Osteocyte (in vitro differentiated cells): ENCODE measurements around the gene TIE1. TPM values are rescaled to one million over a fixed set of nuclear protein-coding genes. Genes with fewer than 3 reads are reported as not detected.

Experiments
- DNase-seq: peaks from one replicate; pipeline ENCODE4 v3.0.0; 2021; ENCODE audit warnings: mixed read lengths; ENCODE audit not compliant: unreplicated experiment; ENCODE audit errors: extremely low spot score
- H3K27ac Mint-ChIP-seq: one replicate; pipeline ENCODE4 v1.8.0; 2021; ENCODE audit warnings: mild to moderate bottlenecking, mixed read lengths; ENCODE audit not compliant: unreplicated experiment
- H3K27me3 Mint-ChIP-seq: one replicate; pipeline ENCODE4 v1.8.0; 2021; ENCODE audit warnings: mixed read lengths; ENCODE audit not compliant: unreplicated experiment
- H3K36me3 Mint-ChIP-seq: one replicate; pipeline ENCODE4 v1.8.0; 2021; ENCODE audit warnings: mixed read lengths; ENCODE audit not compliant: unreplicated experiment
- H3K4me1 Mint-ChIP-seq: one replicate; pipeline ENCODE4 v1.8.0; 2021; ENCODE audit warnings: mixed read lengths; ENCODE audit not compliant: unreplicated experiment
- H3K4me3 Mint-ChIP-seq: one replicate; pipeline ENCODE4 v1.8.0; 2021; ENCODE audit warnings: mild to moderate bottlenecking, moderate library complexity, mixed read lengths; ENCODE audit not compliant: unreplicated experiment
- H3K9me3 Mint-ChIP-seq: one replicate; pipeline ENCODE4 v1.8.0; 2021; ENCODE audit warnings: mixed read lengths; ENCODE audit not compliant: unreplicated experiment
- total RNA-seq: library from RNA; stranded (reverse); gene quantifications from 2 replicates; pipeline ENCODE4 v1.2.1, GENCODE V29; 2021
- TF ChIP-seq, protein P1 (sequence below): fragments of 200-600 bp; sonication (generic); IDR thresholded peaks from 2 replicates; pipeline ENCODE4 v1.5.0; 2021; ENCODE audit warnings: antibody characterized with exemption, mild to moderate bottlenecking, moderate library complexity

Gene TIE1
- total RNA-seq, 1 donor from 2014 or later: not detected

DNA sequence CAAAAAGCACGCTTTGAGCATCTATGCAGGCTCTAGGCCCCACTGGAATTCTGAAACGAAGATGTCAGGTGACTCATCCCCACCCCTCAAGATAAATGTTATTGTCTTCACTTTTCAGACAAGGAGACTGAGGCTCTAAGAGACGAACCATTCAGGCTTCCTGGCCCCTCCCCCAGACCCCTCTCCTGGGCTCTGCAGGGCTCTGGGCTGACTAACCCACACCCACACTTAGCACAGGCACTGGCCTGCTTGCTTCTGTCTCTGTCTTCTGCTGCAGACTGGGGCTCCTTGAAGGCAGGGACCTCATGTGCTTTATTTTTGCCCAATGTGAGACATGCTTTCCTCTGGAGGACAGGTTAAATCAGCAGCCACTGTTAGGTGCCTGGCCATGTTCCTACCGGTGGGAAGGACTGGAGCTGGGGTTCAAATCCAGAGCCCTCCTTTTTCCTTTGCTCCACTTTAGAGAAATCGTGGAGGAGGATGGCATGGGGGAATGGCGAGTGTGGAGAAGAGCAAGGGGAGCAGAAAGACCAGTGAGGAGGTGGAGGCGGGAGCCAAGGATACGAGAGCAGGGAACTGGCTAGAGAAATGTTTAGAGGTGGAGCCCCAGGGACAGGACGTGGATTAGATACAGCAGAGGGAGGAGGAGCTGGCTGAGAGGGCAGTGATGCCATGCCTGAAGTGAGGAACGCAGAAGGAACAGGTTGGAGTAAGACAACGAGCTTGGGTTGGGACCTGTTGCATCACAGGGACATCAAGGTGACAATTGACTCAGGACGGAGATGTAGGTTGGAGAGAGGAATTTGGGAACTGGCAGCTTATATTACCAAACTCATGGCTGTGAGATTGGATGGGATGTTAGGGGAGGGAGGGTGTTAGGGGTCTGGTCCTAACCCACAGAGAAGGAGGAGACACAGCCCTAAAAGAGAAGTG, 29.3 kb upstream of the TIE1 start:
- Mint-ChIP-seq H3K27ac (no peak overlapping the region), H3K27me3 (peaks cover 7% of the 10 kb centered on the region), H3K4me3 (no peak overlapping the region), H3K36me3 (no peaks in the 10 kb centered on the region), H3K9me3 (no peaks in the 10 kb centered on the region), H3K4me1 (peaks cover 15% of the 10 kb centered on the region)
- DNase-seq: no peak
- TF ChIP-seq, protein P1, sequence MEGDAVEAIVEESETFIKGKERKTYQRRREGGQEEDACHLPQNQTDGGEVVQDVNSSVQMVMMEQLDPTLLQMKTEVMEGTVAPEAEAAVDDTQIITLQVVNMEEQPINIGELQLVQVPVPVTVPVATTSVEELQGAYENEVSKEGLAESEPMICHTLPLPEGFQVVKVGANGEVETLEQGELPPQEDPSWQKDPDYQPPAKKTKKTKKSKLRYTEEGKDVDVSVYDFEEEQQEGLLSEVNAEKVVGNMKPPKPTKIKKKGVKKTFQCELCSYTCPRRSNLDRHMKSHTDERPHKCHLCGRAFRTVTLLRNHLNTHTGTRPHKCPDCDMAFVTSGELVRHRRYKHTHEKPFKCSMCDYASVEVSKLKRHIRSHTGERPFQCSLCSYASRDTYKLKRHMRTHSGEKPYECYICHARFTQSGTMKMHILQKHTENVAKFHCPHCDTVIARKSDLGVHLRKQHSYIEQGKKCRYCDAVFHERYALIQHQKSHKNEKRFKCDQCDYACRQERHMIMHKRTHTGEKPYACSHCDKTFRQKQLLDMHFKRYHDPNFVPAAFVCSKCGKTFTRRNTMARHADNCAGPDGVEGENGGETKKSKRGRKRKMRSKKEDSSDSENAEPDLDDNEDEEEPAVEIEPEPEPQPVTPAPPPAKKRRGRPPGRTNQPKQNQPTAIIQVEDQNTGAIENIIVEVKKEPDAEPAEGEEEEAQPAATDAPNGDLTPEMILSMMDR: no peak

DNA sequence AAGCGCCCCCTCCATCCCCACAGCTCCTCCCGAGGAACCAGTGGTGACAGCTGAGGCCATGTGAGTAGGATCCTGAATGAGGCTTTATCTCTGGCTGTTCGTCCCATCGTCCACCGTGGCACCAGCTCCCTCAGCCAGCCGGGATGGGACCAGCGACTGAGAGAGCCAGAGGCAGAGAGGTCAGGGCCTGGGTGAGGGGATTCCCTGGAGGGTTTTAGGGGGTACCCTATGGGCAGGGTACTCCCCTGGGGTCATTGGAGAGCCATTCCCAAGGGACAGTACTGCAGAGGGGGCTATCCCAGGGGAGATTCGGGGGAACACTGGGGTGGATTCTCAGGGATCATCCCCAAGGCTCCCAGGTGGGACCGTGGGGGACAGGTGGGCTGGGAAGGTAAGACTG, 28.6 kb upstream of the TIE1 start:
- H3K36me3 Mint-ChIP-seq: no peaks in the 10 kb centered on the region
- TF ChIP-seq, protein P1: no peak
- no peak overlapping the region for H3K27ac Mint-ChIP-seq
- peaks cover 14% of the 10 kb centered on the region for H3K4me1 Mint-ChIP-seq
- H3K9me3 Mint-ChIP-seq: no peaks in the 10 kb centered on the region
- no peak for DNase-seq
- H3K4me3 Mint-ChIP-seq: no peak overlapping the region
- H3K27me3 Mint-ChIP-seq: peaks cover 7% of the 10 kb centered on the region

DNA sequence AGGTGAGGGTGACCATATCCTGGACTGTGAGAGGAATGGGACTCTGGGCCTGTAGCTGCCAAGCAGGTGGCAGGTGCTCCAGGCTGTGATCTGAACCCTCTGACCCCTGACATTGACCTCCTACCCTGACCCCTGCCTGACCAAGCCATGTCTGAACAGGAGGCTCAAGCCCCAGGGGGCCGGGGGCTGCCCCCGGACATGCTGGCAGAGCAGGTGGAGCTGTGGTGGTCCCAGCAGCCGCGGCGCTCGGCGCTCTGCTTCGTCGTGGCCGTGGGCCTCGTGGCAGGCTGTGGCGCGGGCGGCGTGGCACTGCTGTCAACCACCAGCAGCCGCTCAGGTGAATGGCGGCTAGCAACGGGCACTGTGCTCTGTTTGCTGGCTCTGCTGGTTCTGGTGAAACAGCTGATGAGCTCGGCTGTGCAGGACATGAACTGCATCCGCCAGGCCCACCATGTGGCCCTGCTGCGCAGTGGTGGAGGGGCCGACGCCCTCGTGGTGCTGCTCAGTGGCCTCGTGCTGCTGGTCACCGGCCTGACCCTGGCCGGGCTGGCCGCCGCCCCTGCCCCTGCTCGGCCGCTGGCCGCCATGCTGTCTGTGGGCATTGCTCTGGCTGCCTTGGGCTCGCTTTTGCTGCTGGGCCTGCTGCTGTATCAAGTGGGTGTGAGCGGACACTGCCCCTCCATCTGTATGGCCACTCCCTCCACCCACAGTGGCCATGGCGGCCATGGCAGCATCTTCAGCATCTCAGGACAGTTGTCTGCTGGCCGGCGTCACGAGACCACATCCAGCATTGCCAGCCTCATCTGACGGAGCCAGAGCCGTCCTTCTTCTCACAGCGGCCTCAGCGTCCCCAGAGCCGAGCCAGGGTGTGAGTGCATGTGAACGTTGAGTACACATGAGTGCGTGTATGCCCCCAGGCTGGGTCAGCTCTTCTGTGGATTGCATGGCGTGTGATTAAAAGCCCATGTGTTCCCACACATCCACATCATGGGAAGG, 27.9 kb upstream of the TIE1 start:
- peaks cover 7% of the 10 kb centered on the region for H3K27me3 Mint-ChIP-seq
- H3K9me3 Mint-ChIP-seq: no peaks in the 10 kb centered on the region
- H3K4me3 Mint-ChIP-seq: no peak overlapping the region
- TF ChIP-seq, protein P1: no peak
- DNase-seq: no peak
- peaks cover 14% of the 10 kb centered on the region for H3K4me1 Mint-ChIP-seq
- no peaks in the 10 kb centered on the region for H3K36me3 Mint-ChIP-seq
- no peak overlapping the region for H3K27ac Mint-ChIP-seq

DNA sequence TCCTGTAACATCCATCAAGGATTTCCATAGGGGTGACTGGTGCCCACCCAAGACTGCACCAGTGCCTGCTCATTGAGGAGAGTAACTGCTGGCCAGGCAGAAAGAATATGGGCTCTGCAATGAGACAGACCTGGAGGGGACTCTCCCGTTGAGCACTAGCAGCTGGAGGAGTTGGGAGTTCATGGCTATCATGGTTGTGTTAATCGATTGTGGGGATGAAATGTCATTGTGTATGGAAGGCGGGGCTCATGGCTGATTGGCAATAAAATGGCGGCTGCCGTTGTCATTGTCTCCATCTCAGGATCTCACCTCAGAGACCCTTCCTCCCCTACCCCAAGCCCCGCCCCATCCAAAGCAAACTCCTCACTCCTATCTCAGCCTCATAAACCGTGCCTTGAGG, 27.1 kb upstream of the TIE1 start:
- TF ChIP-seq, protein P1: no peak
- Mint-ChIP-seq H3K9me3 (no peaks in the 10 kb centered on the region), H3K27ac (no peak overlapping the region), H3K4me3 (no peak overlapping the region), H3K27me3 (peaks cover 7% of the 10 kb centered on the region), H3K36me3 (no peaks in the 10 kb centered on the region), H3K4me1 (peaks cover 14% of the 10 kb centered on the region)
- no peak for DNase-seq
